ENCODE results near the gene COL15A1.
"Not testable (repeated sequence)": the region's sequence is repeated elsewhere in the genome, so short reads cannot be mapped to it uniquely, and the experiment has no call there.

The COL15A1 gene

GRCh38 chr9:98995971-98996504 lies 52.3 kb downstream of the COL15A1 start:
- DNase-seq: no peak

GRCh38 chr9:98997604-98998003 lies 53.9 kb downstream of the COL15A1 start:
- peak; percentile 24 for DNase-seq

GRCh38 chr9:98998441-98999151 lies 54.9 kb downstream of the COL15A1 start:
- peak; percentile 67 for DNase-seq

- no peak for DNase-seq
Measured at GRCh38 chr9:98999152-98999525, 55.4 kb downstream of the COL15A1 start.

- peak; percentile 14 for DNase-seq
Measured at GRCh38 chr9:99000476-99001395, 57.0 kb downstream of the COL15A1 start.

- DNase-seq: no peak
Measured at GRCh38 chr9:99001892-99002291, 58.2 kb downstream of the COL15A1 start.

- no peak for DNase-seq
Measured at GRCh38 chr9:99002706-99003105, 59.0 kb downstream of the COL15A1 start.

- DNase-seq: no peak
Measured at GRCh38 chr9:99003308-99003707, 59.6 kb downstream of the COL15A1 start.

- DNase-seq: no peak
Measured at GRCh38 chr9:99004115-99004514, 60.4 kb downstream of the COL15A1 start.

GRCh38 chr9:99004717-99005460 lies 61.2 kb downstream of the COL15A1 start:
- DNase-seq: no peak

GRCh38 chr9:99005651-99006050 lies 61.9 kb downstream of the COL15A1 start:
- no peak for DNase-seq

GRCh38 chr9:99006511-99006910 lies 62.8 kb downstream of the COL15A1 start:
- no peak for DNase-seq

- no peak for DNase-seq
Measured at GRCh38 chr9:99006979-99007378, 63.3 kb downstream of the COL15A1 start.

GRCh38 chr9:99008203-99008602 lies 64.5 kb downstream of the COL15A1 start:
- DNase-seq: no peak

GRCh38 chr9:99010393-99010792 lies 66.7 kb downstream of the COL15A1 start:
- DNase-seq: not testable (repeated sequence)

GRCh38 chr9:99011161-99011709 lies 67.5 kb downstream of the COL15A1 start:
- no peak for DNase-seq

GRCh38 chr9:99012957-99013512 lies 69.3 kb downstream of the COL15A1 start:
- DNase-seq: no peak

- DNase-seq: no peak
Measured at GRCh38 chr9:99013550-99013949, 69.8 kb downstream of the COL15A1 start.

- no peak for DNase-seq
Measured at GRCh38 chr9:99015448-99015847, 71.7 kb downstream of the COL15A1 start.

- no peak for DNase-seq
Measured at GRCh38 chr9:99015890-99016289, 72.2 kb downstream of the COL15A1 start.

- DNase-seq: no peak
Measured at GRCh38 chr9:99016681-99017387, 73.1 kb downstream of the COL15A1 start.

- DNase-seq: no peak
Measured at GRCh38 chr9:99018653-99019052, 74.9 kb downstream of the COL15A1 start.

Data from T1000 (cell line).